ENCODE results near the gene DYNC1H1. TPM values are rescaled to one million over a fixed set of nuclear protein-coding genes. Genes with fewer than 3 reads are reported as not detected.

DYNC1H1 gene
- total RNA-seq, 2 donors from 2014 or later: 171 to 219 TPM

DNA sequence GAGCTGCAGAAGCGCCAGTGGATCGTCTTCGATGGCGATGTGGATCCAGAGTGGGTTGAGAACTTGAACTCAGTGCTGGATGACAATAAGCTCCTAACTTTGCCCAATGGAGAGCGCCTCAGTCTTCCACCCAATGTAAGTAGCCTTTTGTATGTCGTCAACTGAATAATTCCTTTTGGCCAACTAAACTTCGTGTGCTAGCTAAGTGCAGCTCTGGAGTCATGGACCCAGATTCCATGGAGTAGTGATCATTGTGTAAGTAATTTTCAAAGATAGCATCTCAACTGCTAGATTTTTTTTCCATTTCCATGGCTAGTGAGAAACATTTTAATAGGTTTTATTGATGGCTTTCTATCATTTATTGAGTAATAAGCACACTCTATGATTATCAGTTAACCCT is 48.0 kb downstream of the DYNC1H1 start:
- 95 to 96% methylated on average over 7 of the region's 7 CpGs for WGBS, 2 donors
- no peak for DNase-seq
- H3K36me3 ChIP-seq (replicated peaks in 1 of 2; ENCODE audit: insufficient read depth in 1 of 2, low read depth in 2 of 2): peaks cover 60 to 67% of the 10 kb centered on the region in 2 donors
- H3K4me3 ChIP-seq: no peak overlapping the region
- intact Hi-C loops (cut with DNase I): no loop called here
- no peak for ATAC-seq
- TF ChIP-seq POLR2A (IDR thresholded peaks at IDR 0.05) (no peak), CTCF (IDR thresholded peaks at IDR 0.05) (no peak)
- H3K27ac ChIP-seq: no peak overlapping the region
- H3K27me3 ChIP-seq: no peaks in the 10 kb centered on the region
- H3K9me3 ChIP-seq: no peaks in the 10 kb centered on the region
- no peaks in the 10 kb centered on the region for H3K4me1 ChIP-seq

DNA sequence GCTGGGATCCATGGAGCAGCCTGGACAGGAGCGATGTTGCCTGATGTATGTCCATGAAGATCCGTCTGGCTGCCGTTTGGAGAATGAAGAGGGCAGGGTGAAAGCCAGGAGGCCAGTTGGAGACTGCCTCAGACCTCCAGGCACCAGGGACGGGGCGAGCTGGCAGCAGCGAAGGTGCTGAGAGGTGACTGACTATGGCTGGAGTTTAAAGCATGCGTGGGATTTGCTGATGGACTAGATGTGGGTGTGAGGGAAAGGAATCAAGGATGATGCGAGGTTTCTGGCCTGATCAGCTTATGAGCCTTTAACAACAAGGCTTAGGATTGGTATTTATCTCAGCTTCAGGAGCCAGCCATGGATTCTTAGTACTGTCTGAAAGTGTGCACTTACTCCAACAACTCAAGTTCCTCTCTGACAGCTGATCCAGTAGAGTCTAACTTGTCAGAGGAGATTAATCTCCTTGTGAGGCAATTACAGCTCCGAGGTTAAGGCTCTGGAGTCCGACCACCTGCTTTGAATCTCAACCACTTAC is 49.4 kb downstream of the DYNC1H1 start:
- DNase-seq: no peak
- TF ChIP-seq POLR2A (IDR thresholded peaks at IDR 0.05) (no peak), CTCF (IDR thresholded peaks at IDR 0.05) (no peak)
- Histone ChIP-seq H3K27me3 (no peaks in the 10 kb centered on the region), H3K4me3 (no peak overlapping the region), H3K4me1 (no peaks in the 10 kb centered on the region), H3K27ac (no peak overlapping the region), H3K36me3 (replicated peaks in 1 of 2; ENCODE audit: insufficient read depth in 1 of 2, low read depth in 2 of 2) (peaks cover 48 to 72% of the 10 kb centered on the region in 2 donors), H3K9me3 (no peaks in the 10 kb centered on the region)
- WGBS, 2 donors: 92 to 97% methylated on average over 8 to 10 of the region's 10 CpGs
- intact Hi-C loops (cut with DNase I): no loop called here
- ATAC-seq: no peak

- no peaks in the 10 kb centered on the region for H3K27me3 ChIP-seq
- TF ChIP-seq CTCF (IDR thresholded peaks at IDR 0.05) (no peak), POLR2A (IDR thresholded peaks at IDR 0.05) (no peak)
- no peaks in the 10 kb centered on the region for H3K4me1 ChIP-seq
- H3K36me3 ChIP-seq (replicated peaks in 1 of 2; ENCODE audit: insufficient read depth in 1 of 2, low read depth in 2 of 2): peaks cover 47 to 76% of the 10 kb centered on the region in 2 donors
- no peaks in the 10 kb centered on the region for H3K9me3 ChIP-seq
- intact Hi-C loops (cut with DNase I): no loop called here
- WGBS, 2 donors: 93 to 97% methylated on average over 14 to 16 of the region's 16 CpGs
- ATAC-seq (no peak), DNase-seq (no peak)
- no peak overlapping the region for H3K4me3 ChIP-seq
- no peak overlapping the region for H3K27ac ChIP-seq
Observed at GRCh38 chr14:102015045-102015685, 50.8 kb downstream of the DYNC1H1 start.

GRCh38 chr14:102015771-102016170 is 51.4 kb downstream of the DYNC1H1 start:
- ATAC-seq: no peak

More at GRCh38 chr14:102015771-102016170, 51.4 kb downstream of the DYNC1H1 start:
- Histone ChIP-seq H3K9me3 (no peaks in the 10 kb centered on the region), H3K4me3 (no peak overlapping the region), H3K27ac (no peak overlapping the region), H3K27me3 (no peaks in the 10 kb centered on the region), H3K4me1 (no peaks in the 10 kb centered on the region), H3K36me3 (replicated peaks in 1 of 2; ENCODE audit: insufficient read depth in 1 of 2, low read depth in 2 of 2) (peaks cover 42 to 74% of the 10 kb centered on the region in 2 donors)
- intact Hi-C loops (cut with DNase I): no loop called here
- DNase-seq: no peak
- TF ChIP-seq CTCF (IDR thresholded peaks at IDR 0.05) (no peak), POLR2A (IDR thresholded peaks at IDR 0.05) (no peak)
- 92 to 95% methylated on average over 9 to 19 of the region's 19 CpGs for WGBS, 2 donors
